ENCODE measurements around the gene CDK15.

CDK15 gene

GRCh38 chr2:201880993-201881611 lies 74.8 kb downstream of the CDK15 start:
- peaks cover 10% of the 10 kb centered on the region for H3K4me1 Mint-ChIP-seq (ENCODE audit: low read depth)
- no peak for DNase-seq (ENCODE audit: low spot score)
- H3K36me3 Mint-ChIP-seq (ENCODE audit: low read depth) = no peaks in the 10 kb centered on the region
- H3K4me3 Mint-ChIP-seq = no peak overlapping the region
- no peak overlapping the region for H3K27ac Mint-ChIP-seq
- no peaks in the 10 kb centered on the region for H3K9me3 Mint-ChIP-seq
- peaks cover 58% of the 10 kb centered on the region for H3K27me3 Mint-ChIP-seq (ENCODE audit: low read depth)

DNA sequence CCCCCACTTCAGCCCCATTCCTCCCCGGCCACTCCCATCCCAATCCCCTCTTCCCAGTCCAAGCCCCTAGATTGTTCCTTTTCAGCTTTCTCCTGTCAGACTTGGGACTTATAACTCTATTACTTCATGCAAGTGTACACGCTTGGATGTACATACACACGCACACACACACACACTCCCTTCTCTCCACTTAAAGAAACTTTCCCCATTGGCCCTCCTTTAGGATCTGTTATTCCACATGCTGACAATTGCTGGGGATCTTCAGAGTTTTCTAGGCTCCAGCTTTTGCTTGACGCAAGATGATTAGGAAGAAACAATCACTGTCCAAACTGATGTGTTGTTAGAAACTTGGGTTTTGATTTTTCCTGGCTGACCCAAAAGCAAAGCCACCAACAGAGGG lies 75.4 kb downstream of the CDK15 start:
- H3K36me3 Mint-ChIP-seq (ENCODE audit: low read depth) = no peaks in the 10 kb centered on the region
- H3K4me3 Mint-ChIP-seq = no peak overlapping the region
- no peak overlapping the region for H3K27ac Mint-ChIP-seq
- no peaks in the 10 kb centered on the region for H3K9me3 Mint-ChIP-seq
- no peak for DNase-seq (ENCODE audit: low spot score)
- H3K27me3 Mint-ChIP-seq (ENCODE audit: low read depth) = peaks cover 59% of the 10 kb centered on the region
- H3K4me1 Mint-ChIP-seq (ENCODE audit: low read depth) = peaks cover 10% of the 10 kb centered on the region

DNA sequence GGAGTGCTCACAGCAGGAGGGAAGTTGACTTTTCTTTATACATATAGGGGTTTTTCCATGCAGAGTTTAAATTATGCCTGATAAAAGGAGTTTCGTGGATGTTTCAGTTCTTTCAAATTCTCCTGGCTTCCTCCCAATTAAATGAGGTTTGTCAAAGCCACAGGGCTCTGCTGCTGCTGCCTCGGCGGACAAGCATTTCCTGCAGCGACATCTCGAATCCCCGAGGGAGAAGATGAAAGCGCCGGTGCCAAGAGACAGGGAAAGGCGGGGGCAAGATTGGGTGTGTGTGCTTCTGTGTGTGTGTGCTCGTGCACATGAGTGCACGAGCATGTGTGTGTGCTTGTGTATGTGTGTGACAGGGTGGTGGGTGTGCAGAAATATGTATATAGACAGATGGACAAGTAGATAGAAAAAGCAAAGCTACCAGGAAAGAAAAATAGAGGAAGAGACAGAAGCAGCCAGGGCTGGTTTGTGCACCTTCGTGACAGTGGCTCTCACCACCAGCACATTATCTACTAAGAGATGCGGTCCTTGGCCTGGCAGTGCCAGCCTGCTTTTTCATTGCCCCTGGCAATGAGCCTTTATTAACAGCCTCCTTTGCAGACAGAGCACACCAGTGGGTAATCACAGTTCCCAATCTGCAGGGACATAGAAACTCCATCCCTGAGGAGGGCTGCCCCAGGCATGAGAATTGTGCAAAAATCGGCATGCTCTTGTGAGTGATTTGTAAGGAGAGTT lies 76.2 kb downstream of the CDK15 start:
- no peaks in the 10 kb centered on the region for H3K36me3 Mint-ChIP-seq (ENCODE audit: low read depth)
- no peak for DNase-seq (ENCODE audit: low spot score)
- peaks cover 66% of the 10 kb centered on the region for H3K27me3 Mint-ChIP-seq (ENCODE audit: low read depth)
- no peak overlapping the region for H3K27ac Mint-ChIP-seq
- H3K4me3 Mint-ChIP-seq = peak overlapping the region; percentile 27
- no peaks in the 10 kb centered on the region for H3K9me3 Mint-ChIP-seq
- H3K4me1 Mint-ChIP-seq (ENCODE audit: low read depth) = peaks cover 10% of the 10 kb centered on the region

DNA sequence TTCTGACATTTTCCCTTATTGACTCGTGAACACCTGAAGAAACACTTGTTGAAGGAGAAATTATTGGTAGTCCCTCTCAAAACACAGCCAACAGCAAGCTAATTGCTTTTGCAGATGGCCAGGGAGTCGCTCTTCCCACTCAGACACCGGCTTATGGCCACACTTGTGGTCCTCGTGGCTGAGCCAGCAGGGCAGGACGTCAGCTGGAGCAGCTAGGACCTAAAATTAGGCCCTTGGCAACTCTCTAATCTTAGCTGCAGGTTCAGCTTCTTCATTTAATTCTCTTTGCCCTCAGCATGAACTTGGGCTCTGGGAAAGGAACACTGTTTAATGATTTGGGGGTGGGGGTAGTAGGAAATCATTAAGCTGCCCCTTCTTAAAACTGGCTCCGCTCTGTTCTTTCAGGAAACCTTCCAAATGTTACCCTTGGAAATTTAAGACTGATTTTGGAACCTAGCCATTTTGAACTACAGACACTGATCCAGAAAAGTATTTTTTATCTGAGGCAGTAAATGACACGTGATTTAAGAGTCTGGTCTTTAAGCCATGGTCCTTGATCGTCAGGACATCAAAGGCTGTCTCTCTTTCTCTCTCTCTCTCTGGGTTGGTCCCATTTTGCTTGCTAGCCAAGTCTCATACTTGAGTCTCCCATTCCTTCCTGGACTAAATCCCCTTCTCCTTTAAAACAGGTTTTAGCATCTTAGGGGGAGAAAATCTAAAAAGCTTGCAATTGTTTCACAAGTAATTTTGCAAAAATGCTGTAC lies 77.5 kb downstream of the CDK15 start:
- H3K4me1 Mint-ChIP-seq (ENCODE audit: low read depth) = peaks cover 10% of the 10 kb centered on the region
- H3K9me3 Mint-ChIP-seq = no peaks in the 10 kb centered on the region
- no peak overlapping the region for H3K4me3 Mint-ChIP-seq
- H3K27ac Mint-ChIP-seq = no peak overlapping the region
- DNase-seq (ENCODE audit: low spot score) = no peak
- H3K36me3 Mint-ChIP-seq (ENCODE audit: low read depth) = no peaks in the 10 kb centered on the region
- peaks cover 75% of the 10 kb centered on the region for H3K27me3 Mint-ChIP-seq (ENCODE audit: low read depth)

- Mint-ChIP-seq H3K9me3 (no peaks in the 10 kb centered on the region), H3K4me1 (ENCODE audit: low read depth) (peaks cover 6% of the 10 kb centered on the region), H3K27me3 (ENCODE audit: low read depth) (peaks cover 58% of the 10 kb centered on the region), H3K36me3 (ENCODE audit: low read depth) (no peaks in the 10 kb centered on the region), H3K27ac (no peak overlapping the region), H3K4me3 (no peak overlapping the region)
- DNase-seq (ENCODE audit: low spot score) = no peak
These were observed 80.2 kb downstream of the CDK15 start for GRCh38 chr2:201886504-201886903.

DNA sequence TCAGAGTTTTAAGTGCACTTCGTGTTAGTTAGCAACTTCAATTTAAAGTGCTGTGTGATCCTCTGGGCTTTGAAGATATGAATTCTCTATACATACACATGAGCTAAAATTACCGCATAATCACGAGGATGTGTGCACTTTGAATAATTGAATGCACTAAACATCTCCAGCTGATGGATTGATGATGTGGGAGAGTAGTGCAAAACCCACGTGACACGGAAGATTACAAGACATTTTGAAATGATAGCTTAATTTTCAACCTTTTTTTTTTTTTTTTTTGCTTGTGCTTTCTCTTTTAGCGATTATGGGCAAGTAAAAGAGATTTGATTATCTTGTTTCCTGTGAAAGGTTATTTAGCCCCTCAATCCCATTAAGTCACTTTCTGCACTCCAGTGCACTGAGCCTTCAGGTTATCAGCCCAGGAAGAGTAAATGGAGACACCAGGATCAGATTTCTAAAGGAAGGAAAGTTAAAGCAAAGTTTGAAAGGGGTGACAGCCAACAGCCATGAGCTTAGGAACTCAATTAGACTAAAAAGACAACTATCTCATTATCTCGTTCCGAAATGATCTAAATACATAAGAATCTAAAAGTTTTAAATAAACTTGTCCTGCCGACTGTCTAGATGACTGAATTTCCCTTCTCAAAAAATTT lies 81.6 kb downstream of the CDK15 start:
- Mint-ChIP-seq H3K27ac (no peak overlapping the region), H3K4me1 (ENCODE audit: low read depth) (no peaks in the 10 kb centered on the region), H3K36me3 (ENCODE audit: low read depth) (no peaks in the 10 kb centered on the region), H3K9me3 (no peaks in the 10 kb centered on the region), H3K27me3 (ENCODE audit: low read depth) (peaks cover 44% of the 10 kb centered on the region), H3K4me3 (no peak overlapping the region)
- DNase-seq (ENCODE audit: low spot score) = no peak

GRCh38 chr2:201888426-201888800 lies 82.1 kb downstream of the CDK15 start:
- no peak overlapping the region for H3K4me3 Mint-ChIP-seq
- H3K4me1 Mint-ChIP-seq (ENCODE audit: low read depth) = no peaks in the 10 kb centered on the region
- H3K9me3 Mint-ChIP-seq = no peaks in the 10 kb centered on the region
- no peaks in the 10 kb centered on the region for H3K36me3 Mint-ChIP-seq (ENCODE audit: low read depth)
- no peak for DNase-seq (ENCODE audit: low spot score)
- peaks cover 48% of the 10 kb centered on the region for H3K27me3 Mint-ChIP-seq (ENCODE audit: low read depth)
- H3K27ac Mint-ChIP-seq = no peak overlapping the region

GRCh38 chr2:201890453-201890852 lies 84.1 kb downstream of the CDK15 start:
- no peak for DNase-seq (ENCODE audit: low spot score)
- Mint-ChIP-seq H3K36me3 (ENCODE audit: low read depth) (no peaks in the 10 kb centered on the region), H3K27ac (no peak overlapping the region), H3K4me1 (ENCODE audit: low read depth) (no peaks in the 10 kb centered on the region), H3K27me3 (ENCODE audit: low read depth) (peaks cover 34% of the 10 kb centered on the region), H3K9me3 (no peaks in the 10 kb centered on the region), H3K4me3 (no peak overlapping the region)

DNA sequence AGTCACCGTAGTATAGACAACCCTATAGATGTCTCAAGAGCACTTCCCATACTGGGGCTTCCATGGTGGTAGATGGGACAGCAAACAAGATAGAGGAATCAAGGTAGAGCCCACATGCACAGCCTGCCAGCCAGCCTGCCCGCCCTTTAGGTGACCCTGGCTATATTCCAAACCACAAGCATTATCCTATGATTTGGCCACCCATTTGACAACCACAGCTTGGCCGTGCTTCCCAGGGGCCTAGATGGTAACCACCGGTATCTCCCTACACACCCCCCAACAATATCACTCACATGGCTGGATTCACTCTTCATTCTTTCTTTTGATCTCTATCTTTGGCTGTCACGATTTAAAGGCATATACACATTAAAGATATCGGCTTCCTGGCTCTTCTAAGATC lies 85.3 kb downstream of the CDK15 start:
- no peak overlapping the region for H3K27ac Mint-ChIP-seq
- no peak for DNase-seq (ENCODE audit: low spot score)
- H3K4me3 Mint-ChIP-seq = no peak overlapping the region
- no peaks in the 10 kb centered on the region for H3K4me1 Mint-ChIP-seq (ENCODE audit: low read depth)
- H3K27me3 Mint-ChIP-seq (ENCODE audit: low read depth) = peaks cover 31% of the 10 kb centered on the region
- H3K9me3 Mint-ChIP-seq = no peaks in the 10 kb centered on the region
- H3K36me3 Mint-ChIP-seq (ENCODE audit: low read depth) = no peaks in the 10 kb centered on the region

GRCh38 chr2:201892516-201892915 lies 86.2 kb downstream of the CDK15 start:
- Mint-ChIP-seq H3K36me3 (ENCODE audit: low read depth) (no peaks in the 10 kb centered on the region), H3K4me1 (ENCODE audit: low read depth) (no peaks in the 10 kb centered on the region), H3K4me3 (no peak overlapping the region), H3K9me3 (no peaks in the 10 kb centered on the region), H3K27me3 (ENCODE audit: low read depth) (peaks cover 24% of the 10 kb centered on the region), H3K27ac (no peak overlapping the region)
- no peak for DNase-seq (ENCODE audit: low spot score)

DNA sequence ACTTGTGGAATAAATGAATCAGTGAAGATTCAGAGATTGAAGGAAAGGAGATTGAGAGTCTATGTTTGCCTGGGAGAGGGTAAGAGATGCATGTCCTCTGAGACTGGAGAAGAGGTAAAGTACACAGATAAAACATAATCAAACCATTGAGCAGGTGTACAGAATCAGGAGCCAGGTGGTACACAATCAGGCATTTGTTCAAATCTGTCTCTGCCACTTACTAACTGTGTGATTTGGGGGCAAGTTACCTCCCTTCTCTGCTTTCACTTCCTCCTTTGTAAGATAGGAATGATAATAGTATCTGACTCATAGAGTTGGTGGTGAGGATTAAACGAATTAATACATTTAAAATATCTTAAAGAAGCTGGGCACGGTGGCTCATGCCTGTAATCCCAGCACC lies 94.0 kb downstream of the CDK15 start:
- DNase-seq (ENCODE audit: low spot score) = no peak
- no peak overlapping the region for H3K4me3 Mint-ChIP-seq
- H3K4me1 Mint-ChIP-seq (ENCODE audit: low read depth) = no peaks in the 10 kb centered on the region
- H3K36me3 Mint-ChIP-seq (ENCODE audit: low read depth) = no peaks in the 10 kb centered on the region
- peaks cover 13% of the 10 kb centered on the region for H3K27me3 Mint-ChIP-seq (ENCODE audit: low read depth)
- no peak overlapping the region for H3K27ac Mint-ChIP-seq
- H3K9me3 Mint-ChIP-seq = no peaks in the 10 kb centered on the region

DNA sequence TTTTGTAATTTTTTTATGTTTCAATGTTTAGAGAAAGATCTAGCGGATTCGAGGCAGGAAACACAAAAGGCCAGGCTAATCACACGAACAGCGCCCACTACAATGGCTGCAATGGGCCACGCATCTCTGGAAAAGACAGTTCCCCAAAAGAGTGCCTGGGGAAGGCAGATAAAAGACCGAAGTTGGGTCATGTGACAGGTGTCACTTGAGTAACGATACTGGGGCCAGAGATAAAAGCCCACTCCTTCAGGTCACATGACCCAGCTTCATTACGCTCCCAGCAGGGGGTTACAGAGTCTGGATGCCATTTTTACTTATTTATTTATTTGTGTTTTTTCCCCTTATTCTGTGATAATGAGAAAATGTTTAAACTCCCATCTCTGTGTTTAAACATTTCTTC lies 95.4 kb downstream of the CDK15 start:
- Mint-ChIP-seq H3K27me3 (ENCODE audit: low read depth) (peaks cover 13% of the 10 kb centered on the region), H3K36me3 (ENCODE audit: low read depth) (no peaks in the 10 kb centered on the region), H3K4me3 (peak overlapping the region; percentile 40), H3K9me3 (no peaks in the 10 kb centered on the region), H3K27ac (no peak overlapping the region), H3K4me1 (ENCODE audit: low read depth) (no peaks in the 10 kb centered on the region)
- no peak for DNase-seq (ENCODE audit: low spot score)

GRCh38 chr2:201904538-201905420 lies 98.4 kb downstream of the CDK15 start:
- Mint-ChIP-seq H3K4me3 (no peak overlapping the region), H3K9me3 (no peaks in the 10 kb centered on the region), H3K27ac (no peak overlapping the region), H3K4me1 (ENCODE audit: low read depth) (peaks cover 3% of the 10 kb centered on the region), H3K36me3 (ENCODE audit: low read depth) (no peaks in the 10 kb centered on the region), H3K27me3 (ENCODE audit: low read depth) (peaks cover 15% of the 10 kb centered on the region)
- no peak for DNase-seq (ENCODE audit: low spot score)

Data from T-helper 2 cell treated with Interferon-gamma antibody and Interleukin-4, amounts not matched to agents 5 μg/mL and 100 μg/mL, for 36 hours (primary cell).